ACC112 (cell line): ENCODE data around the gene PIAS2.

Experiments used
- H2AFZ ChIP-seq: fragments of 200-600 bp; sonication (generic); one replicate; pipeline ENCODE4 v1.6.0; 2017; ENCODE audit warnings: antibody characterized with exemption, low read length; ENCODE audit not compliant: unreplicated experiment
- H3K27ac ChIP-seq: fragments of 200-600 bp; sonication (generic); 2 replicates; pipeline ENCODE4 v1.5.1; 2014; ENCODE audit warnings: low read depth, mild to moderate bottlenecking, antibody characterized with exemption, low read length, moderate library complexity
- H3K27me3 ChIP-seq: fragments of 200-600 bp; sonication (generic); 2 replicates; pipeline ENCODE4 v1.6.1; 2014; ENCODE audit warnings: mild to moderate bottlenecking, antibody characterized with exemption, low read length, moderate library complexity, mixed read lengths; ENCODE audit not compliant: insufficient read depth
- H3K36me3 ChIP-seq: fragments of 200-600 bp; sonication (generic); 2 replicates; pipeline ENCODE4 v1.6.1; 2016; ENCODE audit warnings: mild to moderate bottlenecking, antibody characterized with exemption, low read length, moderate library complexity, mixed read lengths; ENCODE audit not compliant: insufficient read depth
- H3K4me1 ChIP-seq: fragments of 200-600 bp; sonication (generic); one replicate; pipeline ENCODE4 v1.6.1; 2016; ENCODE audit warnings: low read length, mixed read lengths; ENCODE audit not compliant: insufficient read depth, unreplicated experiment, control insufficient read depth
- H3K4me3 ChIP-seq: fragments of 200-600 bp; sonication (generic); 2 replicates; pipeline ENCODE4 v1.5.1; 2014; ENCODE audit warnings: mild to moderate bottlenecking, low read depth, low read length
- H3K79me2 ChIP-seq: fragments of 200-600 bp; sonication (generic); one replicate; pipeline ENCODE4 v1.6.0; 2016; ENCODE audit warnings: low read length; ENCODE audit not compliant: control insufficient read depth, unreplicated experiment, insufficient read depth

Gene PIAS2

GRCh38 chr18:46939998-46940571, 22.8 kb upstream of the PIAS2 start:
- Histone ChIP-seq H3K79me2 (peaks cover 3% of the 10 kb centered on the region), H3K4me1 (peaks cover 19% of the 10 kb centered on the region), H3K4me3 (peak overlapping the region; percentile 44; the same call in 1 of the 2 replicates), H3K27me3 (no peaks in the 10 kb centered on the region), H2AFZ (peak overlapping the region; percentile 7), H3K27ac (peak overlapping the region; percentile 77), H3K36me3 (no peaks in the 10 kb centered on the region)

GRCh38 chr18:46939337-46939963, 22.1 kb upstream of the PIAS2 start:
- Histone ChIP-seq H3K27me3 (no peaks in the 10 kb centered on the region), H3K36me3 (no peaks in the 10 kb centered on the region), H3K79me2 (peaks cover 3% of the 10 kb centered on the region), H3K4me3 (peak overlapping the region; percentile 44; the same call in 1 of the 2 replicates), H3K27ac (peak overlapping the region; percentile 77), H2AFZ (peak overlapping the region; percentile 7), H3K4me1 (peaks cover 19% of the 10 kb centered on the region)

GRCh38 chr18:46920653-46921052, 3.3 kb upstream of the PIAS2 start:
- Histone ChIP-seq H3K27me3 (no peaks in the 10 kb centered on the region), H3K27ac (no peak overlapping the region), H3K4me3 (no peak overlapping the region), H3K4me1 (peaks cover 8% of the 10 kb centered on the region), H3K79me2 (peaks cover 13% of the 10 kb centered on the region), H3K36me3 (no peaks in the 10 kb centered on the region), H2AFZ (no peak overlapping the region)

- Histone ChIP-seq H3K4me3 (no peak overlapping the region), H3K36me3 (no peaks in the 10 kb centered on the region), H2AFZ (no peak overlapping the region), H3K27ac (no peak overlapping the region), H3K79me2 (peaks cover 19% of the 10 kb centered on the region), H3K4me1 (peaks cover 14% of the 10 kb centered on the region), H3K27me3 (no peaks in the 10 kb centered on the region)
Observed at GRCh38 chr18:46920067-46920466, 2.8 kb upstream of the PIAS2 start.

GRCh38 chr18:46917803-46918600, 695 bp upstream of the PIAS2 start:
- Histone ChIP-seq H3K79me2 (peaks cover 40% of the 10 kb centered on the region), H3K4me3 (peak overlapping the region; percentile 94), H3K36me3 (no peaks in the 10 kb centered on the region), H2AFZ (peak overlapping the region; percentile 98), H3K4me1 (peaks cover 20% of the 10 kb centered on the region), H3K27me3 (no peaks in the 10 kb centered on the region), H3K27ac (peak overlapping the region; percentile 64; the same call in 1 of the 2 replicates)

GRCh38 chr18:46916551-46917107, 678 bp downstream of the PIAS2 start:
- H3K27me3 ChIP-seq, result no peaks in the 10 kb centered on the region
- no peaks in the 10 kb centered on the region for H3K36me3 ChIP-seq
- peaks cover 52% of the 10 kb centered on the region for H3K79me2 ChIP-seq
- peak overlapping the region; percentile 98 for H2AFZ ChIP-seq
- H3K4me1 ChIP-seq, result peaks cover 20% of the 10 kb centered on the region
- peak overlapping the region; percentile 23; the same call in 1 of the 2 replicates for H3K27ac ChIP-seq
- H3K4me3 ChIP-seq, result peak overlapping the region; percentile 94

GRCh38 chr18:46915800-46916550, 1.3 kb downstream of the PIAS2 start:
- no peaks in the 10 kb centered on the region for H3K36me3 ChIP-seq
- peak overlapping the region; percentile 94 for H3K4me3 ChIP-seq
- peak overlapping the region; percentile 98 for H2AFZ ChIP-seq
- no peaks in the 10 kb centered on the region for H3K27me3 ChIP-seq
- H3K27ac ChIP-seq, result 0 out of 2 replicates have a peak overlapping the region, but pooled peaks have one; percentile 23
- peaks cover 20% of the 10 kb centered on the region for H3K4me1 ChIP-seq
- peaks cover 58% of the 10 kb centered on the region for H3K79me2 ChIP-seq

GRCh38 chr18:46910856-46911255, 6.5 kb downstream of the PIAS2 start:
- Histone ChIP-seq H3K27ac (no peak overlapping the region), H3K27me3 (no peaks in the 10 kb centered on the region), H3K4me1 (peaks cover 13% of the 10 kb centered on the region), H3K79me2 (peaks cover 82% of the 10 kb centered on the region), H2AFZ (no peak overlapping the region), H3K4me3 (no peak overlapping the region), H3K36me3 (no peaks in the 10 kb centered on the region)

- Histone ChIP-seq H2AFZ (no peak overlapping the region), H3K4me3 (no peak overlapping the region), H3K27ac (no peak overlapping the region), H3K36me3 (no peaks in the 10 kb centered on the region), H3K79me2 (peaks cover 79% of the 10 kb centered on the region), H3K4me1 (no peaks in the 10 kb centered on the region), H3K27me3 (no peaks in the 10 kb centered on the region)
Observed at GRCh38 chr18:46909497-46909896, 7.8 kb downstream of the PIAS2 start.

GRCh38 chr18:46903406-46903805, 13.9 kb downstream of the PIAS2 start:
- Histone ChIP-seq H3K27me3 (no peaks in the 10 kb centered on the region), H2AFZ (no peak overlapping the region), H3K79me2 (peaks cover 70% of the 10 kb centered on the region), H3K36me3 (peaks cover 6% of the 10 kb centered on the region; the same call in 1 of the 2 replicates), H3K4me3 (no peak overlapping the region), H3K4me1 (no peaks in the 10 kb centered on the region), H3K27ac (no peak overlapping the region)
